Measurements from ENCODE around the gene CCDC122.
"Not testable (repeated sequence)": the region's sequence is repeated elsewhere in the genome, so short reads cannot be mapped to it uniquely, and the experiment has no call there.

The CCDC122 gene

DNA sequence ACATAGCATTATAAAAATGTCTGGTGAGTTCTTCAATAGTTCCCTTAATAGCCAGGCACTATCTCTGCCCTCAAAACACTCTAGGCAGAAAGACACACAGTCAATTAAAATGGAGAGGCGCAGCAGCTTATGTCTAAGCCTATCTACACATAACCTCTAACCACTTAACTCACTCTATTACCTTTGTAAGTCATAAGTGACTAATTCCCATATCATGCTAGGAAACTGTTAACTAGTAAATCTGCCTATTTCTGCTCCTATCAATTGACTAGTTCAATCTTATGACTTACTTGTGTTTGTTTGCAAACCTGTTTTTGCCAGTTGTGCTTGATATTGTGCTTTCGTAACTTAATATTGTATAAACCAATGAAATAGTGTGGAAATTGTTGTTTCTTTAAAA is 3.2 kb downstream of the CCDC122 start:
- DNase-seq: no peak

DNA sequence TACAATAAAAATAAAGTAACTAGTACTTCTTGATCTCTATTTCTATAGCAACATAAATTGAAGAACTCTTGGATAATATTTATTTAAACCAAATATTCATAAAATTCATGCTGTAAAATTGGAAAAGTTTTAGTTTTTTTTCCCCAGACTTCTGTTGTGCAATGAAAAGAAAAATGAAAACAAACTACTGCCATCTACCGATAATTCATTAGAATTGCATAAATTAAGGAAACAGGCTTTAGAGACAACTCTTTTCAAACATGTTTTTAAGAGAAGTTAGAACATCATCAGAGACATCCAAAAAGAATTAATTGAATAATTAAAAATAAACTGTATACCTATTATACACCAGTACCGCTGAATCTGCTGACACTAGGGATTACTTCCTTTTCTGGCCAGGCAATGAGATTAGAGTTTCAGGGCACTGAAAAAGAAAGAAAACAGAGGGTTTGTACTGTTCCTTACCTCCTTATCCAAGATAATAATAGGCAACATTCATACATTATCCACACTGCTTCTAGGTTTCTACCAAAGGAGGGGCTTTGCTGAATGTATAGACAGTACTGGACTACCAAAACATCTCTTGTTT is 4.9 kb downstream of the CCDC122 start:
- no peak for DNase-seq

DNA sequence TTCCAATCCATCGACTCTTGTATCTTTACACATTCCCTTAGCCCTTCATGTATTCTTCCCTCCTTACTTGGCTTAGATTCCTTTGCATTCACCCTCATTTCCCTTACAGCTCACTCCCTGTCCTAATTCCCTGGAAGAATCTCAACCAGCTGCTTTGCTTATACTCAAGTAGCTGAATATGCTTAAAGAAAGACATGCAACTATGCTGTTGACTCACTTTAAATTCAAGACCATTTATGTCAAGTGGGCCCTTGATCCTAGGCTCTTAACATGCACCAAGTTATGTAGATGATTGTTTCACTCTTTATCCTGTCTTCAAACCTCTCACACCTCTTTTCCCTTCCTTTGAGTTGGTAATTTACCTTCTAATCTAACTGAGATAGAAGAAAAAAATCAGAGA is 7.4 kb downstream of the CCDC122 start:
- no peak for DNase-seq

DNA sequence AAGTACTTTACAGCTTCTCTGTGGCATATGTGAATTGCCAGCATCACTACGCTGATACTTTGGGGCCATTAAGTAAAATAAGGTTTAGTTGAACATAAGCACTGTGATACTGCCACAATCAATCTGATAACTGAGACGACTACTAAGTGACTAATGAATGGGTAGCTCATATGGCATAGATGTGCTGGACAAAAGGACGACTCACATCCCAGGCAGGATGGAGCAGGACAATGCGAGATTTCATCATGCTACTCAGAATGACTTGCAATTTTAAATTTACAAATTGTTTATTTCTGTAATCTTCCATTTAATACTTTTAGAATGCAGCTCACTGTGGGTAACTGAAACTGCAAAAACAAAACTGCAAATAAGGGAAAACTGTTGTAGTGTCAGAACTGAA is 13.6 kb downstream of the CCDC122 start:
- DNase-seq: no peak

DNA sequence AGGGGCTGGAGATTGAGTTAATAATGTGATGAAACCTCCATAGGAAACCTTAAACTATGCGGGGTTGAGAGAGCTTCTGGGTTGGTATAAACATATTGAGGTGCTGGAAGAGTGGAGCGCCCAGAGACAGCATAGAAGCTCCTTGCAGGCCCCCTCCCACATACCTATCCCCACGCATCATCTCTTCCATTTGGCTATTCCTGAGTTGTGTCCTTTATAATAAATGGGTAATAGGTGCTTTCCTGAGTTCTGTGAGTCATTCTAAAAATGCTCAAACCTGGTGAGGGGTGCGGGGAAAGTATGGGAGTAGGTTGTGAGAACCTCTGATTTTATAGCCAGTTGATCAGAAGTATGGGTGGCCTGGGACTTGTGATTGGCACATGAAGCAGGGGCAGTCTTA is 14.6 kb downstream of the CCDC122 start:
- no peak for DNase-seq

GRCh38 chr13:43861863-43862262 is 17.7 kb downstream of the CCDC122 start:
- DNase-seq: no peak

- no peak for DNase-seq
Observed at GRCh38 chr13:43852923-43853404, 26.6 kb downstream of the CCDC122 start.

DNA sequence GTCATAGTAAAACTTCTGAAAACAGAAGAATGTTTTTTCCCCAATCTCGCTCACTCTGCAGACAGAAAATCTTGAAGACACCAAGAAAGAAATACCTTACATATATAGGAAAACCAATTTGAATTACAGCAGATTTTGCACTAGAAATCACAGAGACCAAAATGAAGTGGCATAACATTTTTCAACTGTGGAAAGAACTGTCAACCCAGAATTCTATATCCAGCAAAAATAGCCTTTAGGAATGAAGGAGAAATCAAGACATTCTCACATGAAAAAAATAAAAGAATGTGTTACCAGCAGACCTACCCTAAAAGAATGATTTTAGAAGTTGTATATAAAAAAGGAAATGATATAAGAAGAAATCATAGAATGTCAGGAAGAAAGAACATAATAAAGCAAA is 28.7 kb downstream of the CCDC122 start:
- DNase-seq: no peak

GRCh38 chr13:43848001-43848649 is 31.4 kb downstream of the CCDC122 start:
- DNase-seq: no peak

GRCh38 chr13:43846496-43847158 is 32.9 kb downstream of the CCDC122 start:
- DNase-seq: no peak

DNA sequence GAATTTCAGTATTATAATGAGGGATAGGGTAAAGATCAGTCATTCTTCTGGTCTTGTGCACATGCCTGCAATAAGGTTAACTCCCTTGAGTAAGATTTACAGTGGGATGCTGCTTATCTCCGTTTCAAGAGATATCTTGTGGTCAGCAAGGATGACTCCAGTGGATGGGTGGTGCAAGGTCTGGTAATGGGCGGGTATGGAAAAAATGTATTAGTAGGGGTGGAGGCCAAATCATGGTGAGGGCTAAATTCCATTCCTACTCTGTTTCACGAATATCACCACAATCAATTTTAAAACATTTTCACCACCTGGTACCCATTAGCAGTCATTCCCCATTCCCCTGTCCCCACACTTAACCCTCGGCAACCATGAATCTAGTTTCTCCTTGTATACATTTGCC is 40.6 kb downstream of the CCDC122 start:
- no peak for DNase-seq

GRCh38 chr13:43835701-43836100 is 43.8 kb downstream of the CCDC122 start:
- no peak for DNase-seq

GRCh38 chr13:43831088-43831487 is 48.5 kb downstream of the CCDC122 start:
- DNase-seq: no peak

DNA sequence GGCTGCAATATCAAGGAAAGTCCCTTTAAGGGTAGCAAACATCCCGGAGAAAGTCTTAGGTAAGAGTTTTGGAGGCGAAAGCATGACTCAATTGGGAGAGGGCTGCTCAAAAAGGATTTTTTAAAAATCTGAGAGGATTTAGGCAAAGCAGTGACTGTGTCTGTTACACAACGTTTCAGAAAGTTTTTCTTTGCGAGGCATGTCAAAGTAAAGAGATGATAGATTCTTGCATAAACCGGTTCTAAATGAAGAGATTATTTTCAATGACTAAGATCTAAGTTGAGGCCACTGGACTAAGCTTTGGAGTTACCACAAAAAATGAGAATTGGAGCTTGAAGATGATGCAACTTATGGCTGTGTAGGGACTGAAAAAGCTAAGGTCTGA is 49.1 kb downstream of the CCDC122 start:
- DNase-seq: no peak

GRCh38 chr13:43824656-43825055 is 54.9 kb downstream of the CCDC122 start:
- not testable (repeated sequence) for DNase-seq

DNA sequence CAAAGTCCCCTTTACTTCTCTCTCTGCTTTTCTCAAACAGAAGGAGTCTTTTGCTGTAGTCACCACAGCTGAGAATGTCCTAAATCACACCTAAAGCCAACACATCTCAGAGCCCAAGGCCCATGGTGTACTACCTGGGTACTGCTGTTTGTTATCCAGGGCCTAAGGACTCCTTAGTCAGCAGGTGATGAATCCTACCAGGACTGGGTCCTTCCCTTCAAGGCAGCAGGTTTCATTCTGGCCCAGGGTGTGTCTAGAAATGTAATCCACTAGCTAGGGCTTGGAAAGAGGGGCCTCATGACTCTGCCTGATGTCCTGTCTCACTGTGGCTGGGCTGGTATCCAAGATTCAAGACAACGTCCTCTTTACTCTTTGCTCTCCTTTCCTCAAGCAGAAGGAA is 56.6 kb downstream of the CCDC122 start:
- no peak for DNase-seq

DNA sequence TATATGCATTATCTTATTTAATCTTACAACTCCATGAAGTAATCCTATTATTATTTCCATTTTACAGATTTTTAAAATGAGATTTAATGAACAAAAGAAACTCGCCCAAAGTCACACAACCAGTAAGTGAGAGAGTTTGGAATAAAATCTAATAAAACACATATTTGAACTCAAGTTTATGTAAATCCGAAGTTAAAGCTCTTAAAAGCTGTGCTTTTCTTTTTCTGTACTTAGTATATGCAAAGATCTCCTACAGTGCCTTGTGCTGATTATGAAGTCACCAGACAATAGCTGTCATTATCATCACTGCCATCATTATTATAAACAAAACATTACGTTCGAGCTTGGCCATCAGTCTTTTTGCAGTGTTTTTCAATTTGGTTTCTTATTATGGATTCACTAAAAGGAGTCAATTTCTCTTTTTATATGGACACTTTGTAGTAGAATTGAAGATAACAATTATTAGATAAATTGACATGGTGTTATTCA is 63.1 kb downstream of the CCDC122 start:
- no peak for DNase-seq

DNA sequence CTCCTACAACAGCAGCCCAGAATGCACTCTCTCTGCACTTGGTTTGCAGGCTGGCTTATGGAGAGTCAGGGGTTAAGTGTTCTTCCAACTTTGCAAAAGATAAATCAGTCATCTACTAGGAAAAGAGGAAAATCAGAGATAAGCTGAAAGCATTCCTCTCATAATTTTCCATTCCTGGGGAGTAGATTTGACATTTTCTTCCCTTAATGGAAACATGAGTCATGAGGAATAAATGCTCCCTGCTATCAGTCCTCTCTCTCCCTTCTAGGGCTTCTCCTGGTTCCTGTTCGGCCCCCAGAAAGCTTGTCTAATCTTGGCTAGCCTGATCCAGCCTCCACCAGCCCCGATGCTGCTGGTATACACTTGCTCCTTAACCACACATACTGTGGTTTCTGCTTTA is 64.3 kb downstream of the CCDC122 start:
- no peak for DNase-seq

GRCh38 chr13:43808676-43809075 is 70.9 kb downstream of the CCDC122 start:
- no peak for DNase-seq

DNA sequence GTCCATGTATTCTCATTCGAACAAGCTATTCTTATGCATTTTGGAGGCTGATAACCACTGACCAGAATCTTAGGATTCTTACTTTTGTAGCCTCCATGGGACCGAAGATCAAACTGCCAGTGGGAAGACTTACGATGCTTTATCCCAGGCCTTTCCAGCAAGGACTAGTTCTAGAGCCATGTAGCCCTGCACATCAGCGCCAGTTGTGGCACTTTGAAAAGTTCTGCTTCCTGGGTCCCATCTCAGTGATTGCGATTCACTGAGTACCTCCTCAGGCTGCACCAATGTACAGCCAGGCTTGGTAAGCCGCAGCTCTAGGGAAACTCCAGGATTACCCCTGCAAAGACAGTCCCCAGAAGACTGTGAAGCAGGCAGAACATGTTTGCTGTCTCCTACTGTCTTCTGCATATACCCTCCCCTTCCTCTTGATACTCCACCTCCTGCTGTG is 73.8 kb downstream of the CCDC122 start:
- DNase-seq: no peak

GRCh38 chr13:43805071-43805468 is 74.5 kb downstream of the CCDC122 start:
- no peak for DNase-seq

DNA sequence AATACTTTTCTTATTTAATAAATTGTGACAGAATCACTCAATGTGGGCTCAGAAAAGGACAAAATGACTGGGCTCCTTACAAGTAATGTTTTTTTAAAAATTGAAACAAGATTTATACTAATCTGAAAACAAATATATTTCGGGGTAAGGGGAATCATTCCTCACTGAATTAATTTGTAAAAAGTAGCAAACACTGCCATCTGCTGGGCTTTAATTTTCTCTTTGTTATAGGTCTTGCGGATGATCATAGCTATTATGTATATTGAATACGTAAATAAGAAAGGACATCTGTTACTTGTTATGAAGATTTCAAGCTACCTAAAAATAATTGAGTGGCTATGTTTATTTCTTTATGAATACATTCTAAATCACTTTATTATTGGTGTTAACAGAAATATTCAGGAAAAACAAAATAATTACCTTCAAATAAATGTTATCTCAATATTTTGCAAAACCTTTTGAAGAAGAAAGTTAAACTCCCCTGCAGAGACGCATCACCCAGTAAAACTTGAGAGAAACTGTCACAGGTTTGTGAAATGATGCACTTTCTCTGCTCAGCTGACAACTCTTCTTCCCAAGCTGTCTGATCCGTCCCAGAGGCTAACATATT is 75.0 kb downstream of the CCDC122 start:
- peak; percentile 1 to 18 for DNase-seq

DNA sequence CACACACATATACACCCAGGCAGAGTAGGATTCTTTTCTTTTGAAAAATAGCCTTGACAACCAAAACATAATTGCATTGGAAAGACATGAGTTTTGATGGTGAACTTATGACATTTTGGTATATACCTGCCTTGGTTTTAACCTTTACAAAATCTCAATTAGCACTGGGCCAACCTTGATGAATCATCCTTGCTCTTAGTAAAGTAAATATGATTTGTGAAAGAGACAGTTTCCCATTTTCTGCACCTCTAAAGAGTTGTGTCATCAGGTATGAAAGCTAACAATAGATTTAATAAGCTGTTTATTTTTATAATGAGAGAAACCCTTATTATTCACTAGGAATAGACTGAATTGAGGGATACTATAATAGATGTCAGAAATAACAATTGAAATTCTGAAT is 77.0 kb downstream of the CCDC122 start:
- no peak for DNase-seq

DNA sequence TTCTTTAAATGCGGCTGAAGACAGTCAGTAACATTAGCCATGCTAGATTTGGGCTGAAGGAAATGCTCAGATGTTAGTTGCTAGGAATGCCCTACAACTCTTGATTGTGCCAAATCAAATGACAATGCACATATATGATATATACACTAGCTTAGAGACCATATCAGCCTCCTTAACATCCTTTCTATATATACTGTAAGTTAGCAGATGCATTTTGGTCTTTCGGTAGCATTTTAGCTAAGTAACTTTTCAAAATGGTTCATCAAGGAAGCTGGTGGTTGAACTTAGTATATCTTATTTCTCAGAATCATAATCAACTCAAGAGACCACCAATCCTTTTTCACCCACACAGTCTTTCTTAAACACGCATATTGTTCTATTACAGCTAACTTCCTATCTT is 78.7 kb downstream of the CCDC122 start:
- DNase-seq: no peak

Data from SHP77 (cell line).